ENCODE results near the gene FGF14. TPM values are rescaled to one million over a fixed set of nuclear protein-coding genes. Genes with fewer than 3 reads are reported as not detected.

The FGF14 gene
- polyA plus RNA-seq, 1 donor (not counting 4 experiments of a cell fraction or from before 2014, with no cell fraction given), result 0.09 TPM

DNA sequence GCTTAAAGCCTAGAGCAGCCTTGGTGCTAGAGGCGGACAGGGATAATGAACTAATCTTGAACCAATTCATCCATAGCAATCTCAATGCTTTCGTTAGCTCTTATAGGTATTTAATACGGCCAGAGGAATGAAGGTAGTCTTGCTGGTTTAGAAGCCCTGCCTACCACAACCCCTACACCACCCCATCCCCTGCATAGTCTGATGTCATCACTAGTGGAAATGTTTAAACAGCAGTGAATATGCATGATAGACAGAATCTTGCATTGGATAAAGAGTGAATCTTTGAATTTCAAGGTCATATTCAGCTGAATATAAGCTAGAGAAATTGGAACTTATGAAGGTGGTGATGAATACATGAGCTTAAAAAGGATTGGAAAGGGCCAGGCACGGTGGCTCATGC lies 627.5 kb downstream of the FGF14 start:
- no peaks in the 10 kb centered on the region for H3K4me1 ChIP-seq (ENCODE audit: control insufficient read depth, extremely low read depth, insufficient read depth, low read length)
- H3K27ac ChIP-seq (ENCODE audit: control insufficient read depth, insufficient read depth, low read length), result no peak overlapping the region
- TF ChIP-seq EZH2 (IDR thresholded peaks at IDR 0.05; ENCODE audit: low read length), result no peak
- TF ChIP-seq, protein P1, sequence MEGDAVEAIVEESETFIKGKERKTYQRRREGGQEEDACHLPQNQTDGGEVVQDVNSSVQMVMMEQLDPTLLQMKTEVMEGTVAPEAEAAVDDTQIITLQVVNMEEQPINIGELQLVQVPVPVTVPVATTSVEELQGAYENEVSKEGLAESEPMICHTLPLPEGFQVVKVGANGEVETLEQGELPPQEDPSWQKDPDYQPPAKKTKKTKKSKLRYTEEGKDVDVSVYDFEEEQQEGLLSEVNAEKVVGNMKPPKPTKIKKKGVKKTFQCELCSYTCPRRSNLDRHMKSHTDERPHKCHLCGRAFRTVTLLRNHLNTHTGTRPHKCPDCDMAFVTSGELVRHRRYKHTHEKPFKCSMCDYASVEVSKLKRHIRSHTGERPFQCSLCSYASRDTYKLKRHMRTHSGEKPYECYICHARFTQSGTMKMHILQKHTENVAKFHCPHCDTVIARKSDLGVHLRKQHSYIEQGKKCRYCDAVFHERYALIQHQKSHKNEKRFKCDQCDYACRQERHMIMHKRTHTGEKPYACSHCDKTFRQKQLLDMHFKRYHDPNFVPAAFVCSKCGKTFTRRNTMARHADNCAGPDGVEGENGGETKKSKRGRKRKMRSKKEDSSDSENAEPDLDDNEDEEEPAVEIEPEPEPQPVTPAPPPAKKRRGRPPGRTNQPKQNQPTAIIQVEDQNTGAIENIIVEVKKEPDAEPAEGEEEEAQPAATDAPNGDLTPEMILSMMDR (optimal IDR thresholded peaks at IDR 0.05 in 1 of 3, IDR thresholded peaks at IDR 0.05 in 1 of 3, conservative IDR thresholded peaks at IDR 0.05 in 1 of 3; ENCODE audit: extremely low read depth in 1 of 3, insufficient read depth in 2 of 3, low read length in 3 of 3), result no peak
- H3K36me3 ChIP-seq (ENCODE audit: control insufficient read depth in 2 of 2, extremely low read depth in 1 of 2, insufficient read depth in 2 of 2, low read length in 2 of 2), result no peaks in the 10 kb centered on the region
- H2AFZ ChIP-seq (ENCODE audit: control insufficient read depth, low read length), result no peak overlapping the region
- no peaks in the 10 kb centered on the region for H3K9me1 ChIP-seq (ENCODE audit: control insufficient read depth, extremely low read depth, insufficient read depth, low read length)
- no peaks in the 10 kb centered on the region for H3K79me2 ChIP-seq (ENCODE audit: control insufficient read depth, insufficient read depth, low read length)
- FAIRE-seq (no peak), DNase-seq (ENCODE audit: low read depth, low spot score) (no peak)
- H3K4me2 ChIP-seq (ENCODE audit: control insufficient read depth, extremely low read depth, insufficient read depth, low read depth, low read length), result no peak overlapping the region
- H4K20me1 ChIP-seq (ENCODE audit: control insufficient read depth, extremely low read depth, insufficient read depth, low read length), result no peaks in the 10 kb centered on the region
- H3K4me3 ChIP-seq (ENCODE audit: control insufficient read depth in 2 of 3, extremely low read depth in 1 of 3, insufficient read depth in 2 of 3, low read depth in 1 of 3, low read length in 3 of 3), result no peak overlapping the region
- no peaks in the 10 kb centered on the region for H3K27me3 ChIP-seq (ENCODE audit: control insufficient read depth, extremely low read depth, insufficient read depth, low read length)
- dilution Hi-C loops (cut with MboI; ENCODE audit: extremely low pct_ligation_motif_present, low sequenced_read_pairs), result loop anchor here (25.0 kb wide), 1 partner anchor 262 kb away; no protein-coding TSS in a partner anchor
- H3K9me3 ChIP-seq (ENCODE audit: control insufficient read depth, low read depth, low read length), result no peaks in the 10 kb centered on the region
- no peak overlapping the region for H3K9ac ChIP-seq (ENCODE audit: control insufficient read depth, extremely low read depth, insufficient read depth, low read length)

DNA sequence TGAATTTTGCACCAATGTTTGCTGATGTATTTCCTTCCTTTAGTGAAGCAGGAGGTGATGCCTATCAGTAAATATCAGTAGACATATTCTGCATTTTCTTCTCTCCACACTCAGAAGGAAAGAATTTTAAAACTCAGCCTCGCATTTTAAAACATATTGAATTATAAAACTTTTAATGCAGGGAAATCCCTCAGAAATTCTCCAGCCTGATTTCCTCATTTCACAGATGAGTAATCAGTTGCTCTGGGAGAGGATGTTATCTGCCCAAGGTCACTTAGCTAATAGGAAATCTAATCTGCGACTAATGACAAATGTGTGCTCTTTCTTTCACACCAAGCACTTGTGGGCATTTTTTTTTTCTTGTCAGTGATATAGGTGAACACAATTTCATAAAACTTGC lies 628.8 kb downstream of the FGF14 start:
- H3K27ac ChIP-seq (ENCODE audit: control insufficient read depth, insufficient read depth, low read length), result no peak overlapping the region
- H3K9me1 ChIP-seq (ENCODE audit: control insufficient read depth, extremely low read depth, insufficient read depth, low read length), result no peaks in the 10 kb centered on the region
- no peaks in the 10 kb centered on the region for H3K4me1 ChIP-seq (ENCODE audit: control insufficient read depth, extremely low read depth, insufficient read depth, low read length)
- DNase-seq (ENCODE audit: low read depth, low spot score) (no peak), FAIRE-seq (no peak)
- no peaks in the 10 kb centered on the region for H3K9me3 ChIP-seq (ENCODE audit: control insufficient read depth, low read depth, low read length)
- H3K36me3 ChIP-seq (ENCODE audit: control insufficient read depth in 2 of 2, extremely low read depth in 1 of 2, insufficient read depth in 2 of 2, low read length in 2 of 2), result no peaks in the 10 kb centered on the region
- H2AFZ ChIP-seq (ENCODE audit: control insufficient read depth, low read length), result no peak overlapping the region
- no peaks in the 10 kb centered on the region for H3K27me3 ChIP-seq (ENCODE audit: control insufficient read depth, extremely low read depth, insufficient read depth, low read length)
- H3K79me2 ChIP-seq (ENCODE audit: control insufficient read depth, insufficient read depth, low read length), result no peaks in the 10 kb centered on the region
- TF ChIP-seq, protein P1 (optimal IDR thresholded peaks at IDR 0.05 in 1 of 3, IDR thresholded peaks at IDR 0.05 in 1 of 3, conservative IDR thresholded peaks at IDR 0.05 in 1 of 3; ENCODE audit: extremely low read depth in 1 of 3, insufficient read depth in 2 of 3, low read length in 3 of 3), result no peak
- no peak for TF ChIP-seq EZH2 (IDR thresholded peaks at IDR 0.05; ENCODE audit: low read length)
- H3K4me2 ChIP-seq (ENCODE audit: control insufficient read depth, extremely low read depth, insufficient read depth, low read depth, low read length), result no peak overlapping the region
- H3K9ac ChIP-seq (ENCODE audit: control insufficient read depth, extremely low read depth, insufficient read depth, low read length), result no peak overlapping the region
- no peak overlapping the region for H3K4me3 ChIP-seq (ENCODE audit: control insufficient read depth in 2 of 3, extremely low read depth in 1 of 3, insufficient read depth in 2 of 3, low read depth in 1 of 3, low read length in 3 of 3)
- dilution Hi-C loops (cut with MboI; ENCODE audit: extremely low pct_ligation_motif_present, low sequenced_read_pairs), result loop anchor here (25.0 kb wide), 1 partner anchor 261 kb away; no protein-coding TSS in a partner anchor
- no peaks in the 10 kb centered on the region for H4K20me1 ChIP-seq (ENCODE audit: control insufficient read depth, extremely low read depth, insufficient read depth, low read length)

Measured in keratinocyte (primary cell).